Activated T-cell treated with anti-CD3 and anti-CD28 coated beads, Interleukin-2, amount 50 U/mL, for 72 hours (primary cell): ENCODE data around the gene TAOK2. TPM values are rescaled to one million over a fixed set of nuclear protein-coding genes. Genes with fewer than 3 reads are reported as not detected.
"Not testable (repeated sequence)": the region's sequence is repeated elsewhere in the genome, so short reads cannot be mapped to it uniquely, and the experiment has no call there.

ENCODE experiments used
- ATAC-seq, 2 donors: fragments of 150-1000 bp; cut with Tn5 transposase; replicated peaks in 1 of 2; 2 replicates each; pipeline ENCODE4 v1.10.0; 2021; ENCODE audit warnings: moderate library complexity in 2 of 2, mild to moderate bottlenecking in 1 of 2
- DNase-seq, 2 donors: peaks; one replicate each; pipeline ENCODE4 v3.0.0; 2021 to 2022; ENCODE audit warnings: mixed read lengths in 1 of 2
- H3K27ac Mint-ChIP-seq: one replicate; pipeline ENCODE4 v1.8.0; 2022; ENCODE audit warnings: mild to moderate bottlenecking, moderate library complexity, mixed read lengths
- H3K27me3 Mint-ChIP-seq: one replicate; pipeline ENCODE4 v1.8.0; 2022; ENCODE audit warnings: low read depth, mixed read lengths
- H3K36me3 Mint-ChIP-seq, 2 donors: one replicate each; pipeline ENCODE4 v1.8.0; 2022; ENCODE audit warnings: mixed read lengths in 2 of 2, mild to moderate bottlenecking in 1 of 2; ENCODE audit not compliant: insufficient read depth in 2 of 2
- H3K4me1 Mint-ChIP-seq: one replicate; pipeline ENCODE4 v1.8.0; 2022; ENCODE audit warnings: low read depth, mixed read lengths
- H3K4me3 Mint-ChIP-seq, 2 donors: one replicate each; pipeline ENCODE4 v1.8.0; 2022; ENCODE audit warnings: mild to moderate bottlenecking in 2 of 2, mixed read lengths in 2 of 2, moderate library complexity in 2 of 2
- H3K9me3 Mint-ChIP-seq, 2 donors: one replicate each; pipeline ENCODE4 v1.8.0; 2022; ENCODE audit warnings: mixed read lengths in 2 of 2
- total RNA-seq, 2 donors: library from RNA; stranded (reverse); gene quantifications; one replicate each; pipeline ENCODE4 v1.2.3, GENCODE V29; 2022

TAOK2 gene
- total RNA-seq, 2 donors from 2014 or later = 31.1 to 35.0 TPM

- Mint-ChIP-seq H3K4me1 (peaks cover 22% of the 10 kb centered on the region), H3K27me3 (peaks cover 17% of the 10 kb centered on the region), H3K27ac (no peak overlapping the region), H3K36me3 (peaks cover 2% of the 10 kb centered on the region in 2 donors), H3K9me3 (no peaks in the 10 kb centered on the region), H3K4me3 (no peak overlapping the region)
- no peak for DNase-seq
- no peak for ATAC-seq
Observed at GRCh38 chr16:30016555-30017276, 43.0 kb downstream of the TAOK2 start.

GRCh38 chr16:30017277-30017656 lies 43.6 kb downstream of the TAOK2 start:
- Mint-ChIP-seq H3K36me3 (no peaks in the 10 kb centered on the region), H3K27ac (no peak overlapping the region), H3K4me3 (no peak overlapping the region), H3K9me3 (no peaks in the 10 kb centered on the region), H3K4me1 (peaks cover 17% of the 10 kb centered on the region), H3K27me3 (peaks cover 12% of the 10 kb centered on the region)
- DNase-seq = no peak
- no peak for ATAC-seq

- H3K27me3 Mint-ChIP-seq = peaks cover 11% of the 10 kb centered on the region
- peaks cover 17% of the 10 kb centered on the region for H3K4me1 Mint-ChIP-seq
- H3K27ac Mint-ChIP-seq, H3K9me3 Mint-ChIP-seq, ATAC-seq, DNase-seq, H3K36me3 Mint-ChIP-seq, H3K4me3 Mint-ChIP-seq: not testable (repeated sequence)
Observed at GRCh38 chr16:30017937-30018336, 44.3 kb downstream of the TAOK2 start.

GRCh38 chr16:30018731-30019158 lies 45.1 kb downstream of the TAOK2 start:
- DNase-seq = no peak

DNA sequence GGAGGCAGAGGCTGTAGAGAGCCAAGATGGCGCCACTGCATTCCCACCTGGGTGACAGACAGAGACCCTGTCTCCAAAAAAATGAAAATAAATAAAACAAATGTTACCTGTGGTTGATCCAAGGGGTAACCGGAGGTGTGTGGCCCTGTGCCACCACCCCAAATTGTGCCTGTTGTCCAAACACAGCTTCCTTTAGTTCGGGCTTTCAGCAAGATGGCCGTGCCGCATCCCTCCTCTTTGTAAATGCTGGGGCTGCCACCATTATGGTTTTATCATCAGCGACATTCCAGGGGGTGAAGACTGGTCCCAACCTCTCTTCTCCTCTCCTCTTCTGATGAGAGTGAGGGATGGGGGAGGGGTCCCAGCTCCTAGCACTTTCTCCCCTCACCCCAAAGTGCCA lies 49.2 kb downstream of the TAOK2 start, which contains the start of gene C16orf92:
Gene C16orf92, plus strand, starts transcription at position 312 of the 400 bp plus-strand sequence. CDS start 143 bp downstream, outside the sequence.
- peaks cover 25% of the 10 kb centered on the region for H3K27me3 Mint-ChIP-seq
- H3K4me3 Mint-ChIP-seq = no peak within 1 kb of the TSS
- DNase-seq (no peak), ATAC-seq (no peak)
- H3K27ac Mint-ChIP-seq = no peak within 1 kb of the TSS
- H3K9me3 Mint-ChIP-seq = no peaks in the 10 kb centered on the region
- no peaks in the 10 kb centered on the region for H3K36me3 Mint-ChIP-seq
- peaks cover 17% of the 10 kb centered on the region for H3K4me1 Mint-ChIP-seq

More at GRCh38 chr16:30018731-30019158, 45.1 kb downstream of the TAOK2 start:
- no peak overlapping the region for H3K4me3 Mint-ChIP-seq
- H3K9me3 Mint-ChIP-seq = no peaks in the 10 kb centered on the region
- peak in 1 of 2 donors; percentile 21 for ATAC-seq
- H3K4me1 Mint-ChIP-seq = peaks cover 17% of the 10 kb centered on the region
- no peak overlapping the region for H3K27ac Mint-ChIP-seq
- peaks cover 11% of the 10 kb centered on the region for H3K27me3 Mint-ChIP-seq
- H3K36me3 Mint-ChIP-seq = no peaks in the 10 kb centered on the region

GRCh38 chr16:30023586-30023985 lies 49.9 kb downstream of the TAOK2 start:
- no peaks in the 10 kb centered on the region for H3K9me3 Mint-ChIP-seq
- no peak overlapping the region for H3K27ac Mint-ChIP-seq
- H3K27me3 Mint-ChIP-seq = peaks cover 31% of the 10 kb centered on the region
- ATAC-seq = no peak
- H3K36me3 Mint-ChIP-seq = no peaks in the 10 kb centered on the region
- no peak overlapping the region for H3K4me3 Mint-ChIP-seq
- no peak for DNase-seq
- peaks cover 15% of the 10 kb centered on the region for H3K4me1 Mint-ChIP-seq

- H3K4me3 Mint-ChIP-seq = no peak overlapping the region
- ATAC-seq (no peak), DNase-seq (no peak)
Observed at GRCh38 chr16:30024451-30024850, 50.8 kb downstream of the TAOK2 start.

DNA sequence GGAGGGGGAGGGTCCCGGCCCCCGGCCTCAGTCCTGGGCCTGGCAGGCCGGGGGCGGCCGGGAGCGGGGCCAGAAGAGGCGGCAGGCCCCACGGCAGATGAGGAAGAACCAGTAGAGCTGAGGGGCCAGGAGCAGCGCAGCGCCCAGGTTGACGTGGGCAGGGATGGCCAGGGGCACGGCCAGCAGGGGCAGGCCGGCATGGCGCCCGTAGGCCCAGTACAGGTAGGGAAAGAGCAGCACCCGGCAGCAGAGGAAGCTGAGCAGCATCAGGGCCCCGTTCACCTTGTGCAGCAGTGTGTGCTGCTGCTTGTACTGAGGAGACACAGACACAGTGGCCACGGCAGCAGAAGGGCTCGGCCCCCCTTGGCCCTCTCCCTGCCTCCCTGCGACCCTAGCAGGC lies 51.5 kb downstream of the TAOK2 start:
- H3K9me3 Mint-ChIP-seq = no peaks in the 10 kb centered on the region
- peaks cover 14% of the 10 kb centered on the region for H3K4me1 Mint-ChIP-seq
- H3K27me3 Mint-ChIP-seq = peaks cover 44% of the 10 kb centered on the region
- ATAC-seq (no peak), DNase-seq (no peak)
- no peaks in the 10 kb centered on the region for H3K36me3 Mint-ChIP-seq
- H3K27ac Mint-ChIP-seq = no peak overlapping the region
- H3K4me3 Mint-ChIP-seq = no peak overlapping the region

More at GRCh38 chr16:30024451-30024850, 50.8 kb downstream of the TAOK2 start:
- Mint-ChIP-seq H3K27ac (no peak overlapping the region), H3K9me3 (no peaks in the 10 kb centered on the region), H3K27me3 (peaks cover 37% of the 10 kb centered on the region), H3K36me3 (no peaks in the 10 kb centered on the region), H3K4me1 (peaks cover 12% of the 10 kb centered on the region)

DNA sequence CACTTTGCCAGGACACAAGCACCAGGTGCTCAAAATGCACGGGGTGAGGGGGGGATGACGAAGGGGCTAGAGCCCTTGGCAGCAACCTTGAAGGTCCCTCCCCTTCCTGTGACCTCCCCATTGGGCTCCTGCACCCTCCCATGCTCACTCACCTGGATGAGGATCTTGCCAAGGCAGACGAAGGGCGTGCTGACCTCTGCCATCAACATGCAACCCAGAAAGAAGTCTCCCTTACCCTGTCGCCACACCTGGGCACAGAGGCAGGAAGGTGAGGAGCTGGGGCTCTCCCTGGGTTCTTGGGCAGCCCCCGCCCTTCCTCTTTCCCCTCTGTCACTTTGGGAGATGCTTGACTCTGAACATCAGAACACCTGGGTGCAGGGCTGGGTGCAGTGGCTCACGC lies 51.9 kb downstream of the TAOK2 start:
- H3K36me3 Mint-ChIP-seq = no peaks in the 10 kb centered on the region

DNA sequence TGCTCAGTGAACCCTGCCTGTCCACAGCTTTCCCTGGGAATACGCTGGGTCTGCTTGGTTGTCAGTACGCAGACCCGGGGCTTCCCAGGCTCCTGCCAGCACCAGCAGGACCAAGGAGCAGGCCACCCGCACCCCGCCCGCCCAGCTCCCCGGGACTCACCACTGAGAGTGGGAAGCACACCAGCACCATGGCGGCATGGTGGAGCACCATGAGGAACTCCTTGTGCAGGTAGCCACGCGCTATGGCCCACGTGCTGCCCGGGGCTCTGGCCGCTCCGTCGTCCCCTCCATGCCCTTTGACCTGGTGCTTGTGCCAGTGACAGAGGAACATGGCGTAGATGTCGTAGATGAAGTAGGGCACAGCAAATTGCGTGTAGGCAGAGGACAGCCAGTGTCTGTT lies 52.8 kb downstream of the TAOK2 start:
- Mint-ChIP-seq H3K27ac (no peak overlapping the region), H3K36me3 (no peaks in the 10 kb centered on the region), H3K9me3 (no peaks in the 10 kb centered on the region), H3K4me3 (no peak overlapping the region), H3K27me3 (peaks cover 38% of the 10 kb centered on the region), H3K4me1 (peaks cover 6% of the 10 kb centered on the region)
- DNase-seq (no peak), ATAC-seq (no peak)

More for the DNA sequence above, 51.9 kb downstream of the TAOK2 start:
- H3K4me3 Mint-ChIP-seq = no peak overlapping the region
- ATAC-seq = no peak
- no peak overlapping the region for H3K27ac Mint-ChIP-seq
- no peaks in the 10 kb centered on the region for H3K9me3 Mint-ChIP-seq
- peaks cover 44% of the 10 kb centered on the region for H3K27me3 Mint-ChIP-seq
- H3K4me1 Mint-ChIP-seq = peaks cover 15% of the 10 kb centered on the region
- DNase-seq = no peak

- no peak overlapping the region for H3K27ac Mint-ChIP-seq
- peaks cover 13% of the 10 kb centered on the region for H3K4me1 Mint-ChIP-seq
- H3K4me3 Mint-ChIP-seq = no peak overlapping the region
- H3K9me3 Mint-ChIP-seq = no peaks in the 10 kb centered on the region
- ATAC-seq = no peak
- H3K27me3 Mint-ChIP-seq = peaks cover 47% of the 10 kb centered on the region
- H3K36me3 Mint-ChIP-seq = no peaks in the 10 kb centered on the region
- DNase-seq = no peak
Observed at GRCh38 chr16:30027588-30028437, 54.1 kb downstream of the TAOK2 start.

DNA sequence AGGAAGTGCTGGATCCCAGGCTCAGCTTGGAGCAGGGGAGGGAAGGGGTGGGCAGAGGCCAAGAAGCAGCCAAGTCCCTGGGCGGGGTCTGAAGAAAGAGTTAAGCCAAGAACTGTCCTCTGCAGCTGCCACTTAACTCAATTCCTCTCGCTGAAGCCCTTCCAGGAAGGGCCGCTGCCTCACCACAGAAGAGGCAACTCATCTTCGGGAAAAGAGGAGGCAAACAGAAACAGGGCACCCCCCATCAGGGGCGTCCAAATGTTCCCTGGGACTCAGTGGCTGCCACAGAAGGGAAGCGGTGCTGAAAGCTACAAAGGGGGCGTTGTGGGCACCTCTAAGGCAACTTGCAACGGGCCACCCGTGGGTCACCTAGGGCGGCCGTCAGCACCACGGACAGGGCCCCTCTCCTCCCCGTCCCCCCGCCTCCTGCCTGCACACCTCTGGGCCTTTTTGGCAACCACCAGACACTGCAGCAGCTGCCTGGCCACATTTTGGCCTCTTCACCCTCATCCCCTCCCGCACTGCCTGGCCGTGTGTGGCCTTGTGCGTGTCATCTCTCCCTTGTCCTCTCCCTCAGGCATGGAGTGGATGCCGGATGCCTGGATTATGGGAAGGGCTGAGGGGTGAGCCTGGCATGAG lies 54.9 kb downstream of the TAOK2 start:
- Mint-ChIP-seq H3K27me3 (peaks cover 47% of the 10 kb centered on the region), H3K27ac (no peak overlapping the region), H3K4me3 (no peak overlapping the region), H3K9me3 (no peaks in the 10 kb centered on the region), H3K36me3 (no peaks in the 10 kb centered on the region), H3K4me1 (peaks cover 13% of the 10 kb centered on the region)
- ATAC-seq = no peak
- peak; percentile 41 for DNase-seq
